NCI-H146 (cell line): ENCODE results near the gene SFTPA1.
A peak's percentile ranks its signal among the peaks of the same experiment; 100 is the strongest.
"Not testable (repeated sequence)": the region's sequence is repeated elsewhere in the genome, so short reads cannot be mapped to it uniquely, and the experiment has no call there.

ENCODE experiments used
- DNase-seq: peaks from one replicate; lab custom pipeline; 2025; lab: John Stamatoyannopoulos, UW

SFTPA1 gene

DNA sequence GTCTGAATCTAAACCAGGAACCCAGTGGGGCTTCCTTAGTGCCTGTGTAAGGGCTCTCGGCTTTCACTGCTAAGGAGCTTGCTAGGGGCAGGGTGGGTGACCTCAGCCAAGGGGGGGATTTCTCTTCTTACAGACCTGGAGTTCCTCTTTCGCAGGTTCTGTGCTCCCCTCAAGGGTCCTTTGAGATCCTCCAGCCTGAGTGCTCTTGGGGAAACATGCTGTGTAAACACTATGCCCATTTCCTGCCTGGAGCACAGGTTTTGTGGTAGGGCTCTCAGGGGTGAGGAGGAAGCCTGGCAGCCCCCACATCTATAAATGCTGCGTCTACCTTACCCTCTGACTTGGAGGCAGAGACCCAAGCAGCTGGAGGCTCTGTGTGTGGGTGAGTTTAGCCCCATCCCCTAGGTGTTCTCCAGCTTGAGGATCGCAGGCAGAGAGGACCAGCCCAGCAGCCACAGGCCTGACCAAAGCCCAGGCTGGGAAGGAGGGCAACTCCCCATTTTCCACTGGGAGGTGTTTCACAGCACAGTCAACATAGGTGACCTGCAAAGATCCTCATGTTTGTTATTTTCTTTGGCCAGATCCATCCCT lies at the start of gene SFTPA1:
SFTPA1 (plus strand) TSS at position 339 of the 591 bp plus-strand sequence. CDS start 887 bp downstream, outside the sequence.
- DNase-seq: no peak

DNA sequence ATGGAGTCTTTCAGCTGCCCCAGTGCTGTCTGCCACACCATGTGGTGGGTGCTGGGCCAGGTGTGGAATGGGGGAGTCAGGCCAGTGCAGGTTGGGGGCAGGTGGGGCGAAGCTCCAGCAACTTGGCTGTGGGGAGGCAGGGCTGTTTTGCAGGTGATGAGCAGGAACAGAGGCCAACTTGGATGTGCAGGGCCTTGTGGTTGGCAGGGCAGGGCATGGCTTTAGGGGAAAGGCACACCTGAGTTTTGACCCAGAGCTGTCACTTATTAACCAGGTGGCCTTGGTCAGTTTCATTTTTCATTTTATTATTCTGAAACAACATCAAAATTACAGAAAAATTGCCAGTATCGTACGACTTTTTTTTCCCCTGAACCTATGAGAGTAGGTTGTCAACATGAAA lies 49.5 kb upstream of the SFTPA1 start:
- no peak for DNase-seq

DNA sequence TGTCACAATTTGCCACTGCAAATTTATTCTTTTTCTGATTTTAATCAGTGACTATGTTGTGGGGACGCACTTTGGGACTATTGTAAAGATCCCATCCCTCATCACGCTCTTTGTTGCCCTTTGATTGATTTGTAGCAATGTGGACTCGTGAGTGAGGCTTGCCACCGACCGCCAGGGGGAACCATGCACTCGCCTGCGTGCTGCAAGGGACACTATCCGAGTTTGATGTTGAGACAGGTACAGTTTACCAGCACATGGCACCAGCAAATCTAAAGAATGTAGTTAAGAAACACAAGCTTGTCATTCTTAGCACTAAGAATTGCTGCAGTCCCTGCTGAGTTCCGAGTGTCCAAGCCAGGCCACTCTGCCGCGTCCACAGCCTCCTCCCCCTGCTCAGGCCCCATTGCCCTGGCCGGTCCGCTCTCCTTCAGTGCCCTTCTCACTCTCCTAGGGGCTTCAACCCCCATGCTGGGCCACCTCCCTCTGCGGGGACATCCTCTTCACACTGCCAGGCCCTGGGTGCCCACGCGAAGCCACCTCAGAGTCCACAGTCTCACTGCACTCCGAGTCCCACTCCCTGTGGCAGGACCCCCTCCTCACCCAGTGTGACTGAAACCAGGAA lies 48.5 kb upstream of the SFTPA1 start:
- peak; percentile 65 for DNase-seq

DNA sequence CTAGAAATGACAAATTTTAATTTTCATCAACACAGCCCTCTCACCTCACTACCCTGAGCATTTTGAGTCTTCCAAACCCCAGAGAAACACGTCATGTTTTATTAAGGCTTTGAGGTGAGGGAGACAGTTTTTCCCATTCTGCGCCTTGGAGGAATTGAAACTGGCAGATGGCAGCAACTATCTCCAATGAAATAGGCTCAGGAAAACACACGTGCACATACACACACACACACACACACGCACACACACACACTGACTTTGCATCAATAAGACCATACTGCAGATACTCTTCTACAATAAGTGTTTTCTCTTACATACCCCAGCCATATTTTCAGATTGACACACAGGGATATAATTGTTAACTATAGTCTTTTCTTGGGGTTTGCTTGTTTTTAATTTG lies 47.3 kb upstream of the SFTPA1 start:
- no peak for DNase-seq

DNA sequence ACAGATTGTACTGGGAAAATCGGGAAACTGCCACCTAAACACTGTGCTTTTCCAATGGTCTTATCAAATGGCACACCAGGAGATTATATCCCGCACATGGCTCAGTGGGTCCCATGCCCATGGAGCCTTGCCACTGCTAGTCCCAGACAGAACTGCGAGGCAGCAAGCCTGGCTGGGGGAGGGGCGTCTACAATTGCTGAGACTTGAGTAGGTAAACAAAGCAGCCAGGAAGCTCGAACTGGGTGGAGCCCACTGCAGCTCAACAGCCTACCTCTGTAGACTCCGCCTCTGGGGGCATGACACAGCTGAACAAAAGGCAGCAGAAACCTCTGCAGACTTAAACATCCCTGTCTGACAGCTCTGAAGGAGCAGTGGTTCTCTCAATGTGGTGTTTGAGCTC lies 40.1 kb upstream of the SFTPA1 start:
- not testable (repeated sequence) for DNase-seq

DNA sequence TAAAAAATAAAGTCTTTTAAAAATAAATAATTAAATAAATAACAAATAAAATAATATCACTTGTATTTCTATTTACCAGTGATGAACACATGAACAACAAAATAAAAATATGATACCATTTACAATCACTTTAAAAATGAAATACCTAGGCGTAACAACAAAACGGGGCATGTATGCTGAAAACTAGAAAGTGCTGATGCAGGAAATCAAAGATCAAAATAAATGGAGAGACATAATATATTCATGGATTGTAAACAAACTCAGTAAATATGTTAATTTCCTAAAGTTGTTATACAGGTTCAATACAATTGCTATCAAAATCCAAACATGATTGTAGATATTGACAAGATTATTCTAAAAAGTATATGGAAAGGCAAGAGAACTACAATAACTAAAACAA lies 31.4 kb upstream of the SFTPA1 start:
- DNase-seq: no peak

DNA sequence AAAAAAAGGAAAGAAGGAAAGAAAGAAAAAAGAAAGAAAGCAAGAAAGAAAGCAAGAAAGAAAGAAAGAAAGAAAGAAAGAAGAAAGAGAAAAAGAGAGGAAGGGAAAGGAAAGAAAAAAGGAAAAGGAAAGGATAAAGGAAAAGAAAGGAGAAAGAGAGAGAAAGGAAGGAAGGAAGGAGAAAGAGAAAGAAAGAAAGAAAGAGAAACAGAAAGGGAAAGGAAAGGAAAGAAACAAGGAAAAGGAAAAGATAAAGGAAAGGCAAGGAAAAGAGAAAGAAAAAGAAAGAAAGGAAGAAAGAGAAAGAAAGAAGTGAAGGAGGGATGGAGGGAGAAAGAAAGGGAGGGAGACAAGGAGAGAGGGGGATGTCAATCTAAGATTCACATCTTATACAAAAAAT lies 29.7 kb upstream of the SFTPA1 start:
- no peak for DNase-seq

DNA sequence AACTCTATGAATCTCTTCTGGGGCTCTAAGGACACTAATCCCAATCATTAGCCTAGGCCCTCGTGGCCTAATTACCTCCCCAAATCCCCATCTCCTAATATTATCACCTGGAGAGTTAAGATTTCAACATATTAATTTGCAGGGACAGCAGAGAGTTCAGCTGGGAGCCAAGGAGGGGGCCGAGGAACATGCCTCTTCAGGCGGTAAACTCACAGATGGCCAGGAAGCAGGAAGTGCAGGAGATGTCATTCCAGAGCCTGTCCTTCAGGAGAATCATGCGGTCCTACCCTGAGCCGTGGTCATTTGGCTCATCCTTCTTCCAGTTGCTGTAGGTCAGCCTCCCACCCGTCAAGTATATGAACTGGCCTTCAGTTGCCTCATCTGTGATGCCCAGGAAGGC lies 28.6 kb upstream of the SFTPA1 start:
- DNase-seq: no peak

DNA sequence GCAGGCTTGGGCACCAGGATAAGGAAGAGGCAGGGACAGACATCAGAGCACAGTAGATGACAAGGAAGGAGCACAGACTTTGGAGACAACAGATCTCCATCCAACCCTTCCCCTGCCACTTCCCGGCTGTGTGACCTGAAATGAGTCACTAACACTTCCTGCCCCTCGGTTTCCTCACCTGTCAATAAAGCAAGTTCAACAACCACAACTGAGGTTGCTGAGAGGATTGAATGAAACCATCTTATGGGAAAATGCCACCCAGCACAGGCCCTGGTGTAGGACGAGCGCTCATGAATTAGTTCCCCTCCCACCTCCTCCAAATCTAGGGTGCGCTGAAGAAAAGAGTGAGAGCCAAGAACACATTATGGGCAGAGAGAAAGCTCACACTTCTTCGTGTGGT lies 27.8 kb upstream of the SFTPA1 start:
- DNase-seq: not testable (repeated sequence)

DNA sequence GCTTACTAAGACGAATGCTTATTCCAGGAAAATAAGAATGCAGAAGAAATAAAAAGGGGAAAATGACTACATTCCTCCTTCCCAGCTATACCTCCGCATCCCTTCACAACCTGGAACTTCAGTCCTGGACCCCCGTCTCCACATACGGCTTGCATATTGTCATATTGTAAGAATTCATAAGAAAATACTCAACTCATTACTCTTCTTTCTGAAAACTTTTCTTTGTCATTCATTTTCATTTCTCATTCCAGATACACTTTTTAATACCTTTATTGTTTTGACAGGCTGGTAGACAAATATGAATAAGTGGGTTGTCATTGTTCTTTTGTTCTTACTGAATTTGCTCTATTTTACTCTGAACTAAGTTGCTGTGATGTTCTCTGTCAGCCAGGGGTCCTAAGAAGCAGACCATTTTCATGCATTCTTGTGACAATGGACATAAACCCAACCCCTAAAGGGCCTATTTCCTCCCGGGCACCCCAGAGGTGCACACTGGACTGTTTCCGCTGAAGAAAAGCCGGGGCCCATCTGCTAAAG lies 27.2 kb upstream of the SFTPA1 start:
- no peak for DNase-seq

DNA sequence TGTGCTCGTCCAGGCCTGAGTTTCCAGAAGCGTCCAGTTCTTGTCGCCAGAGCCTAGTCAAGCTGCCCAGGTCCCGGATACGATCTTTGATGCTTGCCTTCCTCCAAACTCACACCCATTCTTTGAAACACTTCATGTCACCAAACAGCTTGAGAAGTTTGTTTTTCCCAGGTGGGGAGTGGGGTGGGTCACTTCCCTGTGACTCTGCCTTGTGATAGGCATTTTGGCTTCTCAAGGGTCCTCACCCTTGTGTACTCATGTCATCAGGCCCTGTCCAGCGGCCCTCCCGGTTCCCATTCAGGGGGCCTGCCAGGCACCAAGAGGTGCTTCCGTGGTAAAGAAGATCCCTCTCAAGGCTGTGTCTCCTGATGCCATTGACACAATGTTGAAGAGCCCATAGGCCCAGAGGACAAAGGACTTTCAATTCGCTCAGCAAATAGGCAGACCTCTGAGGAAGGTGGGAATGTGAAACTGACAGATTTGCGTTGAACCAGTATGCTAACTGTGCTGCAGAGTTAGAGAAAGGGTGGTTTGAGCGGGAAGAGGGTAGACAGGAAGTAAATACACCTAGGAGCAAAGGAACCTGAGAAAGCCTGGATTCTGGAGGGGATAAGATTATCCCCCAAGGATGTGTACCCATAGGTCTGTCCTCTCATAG lies 24.7 kb upstream of the SFTPA1 start:
- no peak for DNase-seq

DNA sequence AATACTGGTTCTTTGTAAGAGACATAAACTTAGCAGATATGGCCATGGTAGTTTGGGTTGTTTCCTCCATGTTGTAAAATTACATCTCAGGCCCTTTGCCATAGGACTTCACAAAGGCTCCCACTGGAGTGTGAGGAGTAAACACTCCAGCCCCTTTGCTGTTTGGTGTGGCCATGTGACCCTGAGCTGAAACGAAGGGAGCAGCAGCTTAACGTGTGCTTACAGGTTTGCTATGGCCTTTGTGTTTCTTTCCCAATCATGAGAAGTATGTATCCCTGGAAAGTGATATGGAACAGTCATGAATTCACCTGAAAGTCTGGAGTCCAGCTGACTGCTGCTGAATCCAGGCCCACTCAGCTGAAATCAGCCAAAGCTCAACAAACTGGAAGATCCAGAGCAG lies 23.8 kb upstream of the SFTPA1 start:
- no peak for DNase-seq

DNA sequence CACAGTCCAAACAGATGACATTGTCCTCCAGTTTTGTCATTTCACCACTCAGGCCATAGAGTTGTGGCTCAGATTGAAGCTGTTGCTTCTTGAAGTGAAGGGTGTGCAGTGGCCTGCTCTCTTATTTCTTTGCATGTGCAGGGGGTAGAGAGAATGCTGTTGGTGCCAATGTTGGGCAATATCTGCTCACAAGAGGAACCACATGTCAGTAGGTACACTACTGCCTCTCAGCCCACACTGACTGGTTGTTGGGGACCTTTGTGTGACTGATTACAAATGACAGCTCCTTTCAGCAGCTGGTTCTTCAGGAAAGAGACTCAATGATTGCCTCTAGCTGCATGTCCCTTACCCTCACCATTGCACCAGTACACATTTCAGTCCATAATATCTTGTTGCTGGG lies 21.9 kb upstream of the SFTPA1 start:
- no peak for DNase-seq

DNA sequence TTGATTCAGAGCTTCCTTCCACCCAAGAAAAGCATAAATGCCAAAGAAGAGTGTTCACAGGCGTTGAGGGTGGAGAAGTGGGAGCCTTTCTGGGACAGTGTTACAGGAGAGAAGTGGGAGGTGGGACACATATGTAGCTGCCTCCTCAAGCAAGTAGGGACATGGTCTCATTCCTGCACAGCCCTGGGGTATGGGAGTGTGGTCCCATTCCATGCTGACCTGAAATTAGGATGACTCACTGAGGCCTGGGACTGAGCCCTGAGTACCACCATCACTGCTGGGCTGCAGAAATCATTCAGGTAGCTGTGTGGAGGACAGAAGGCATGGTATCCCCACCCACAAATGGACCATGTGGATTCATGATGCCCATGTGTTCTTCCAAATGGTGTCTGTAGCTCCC lies 17.4 kb upstream of the SFTPA1 start:
- DNase-seq: no peak

DNA sequence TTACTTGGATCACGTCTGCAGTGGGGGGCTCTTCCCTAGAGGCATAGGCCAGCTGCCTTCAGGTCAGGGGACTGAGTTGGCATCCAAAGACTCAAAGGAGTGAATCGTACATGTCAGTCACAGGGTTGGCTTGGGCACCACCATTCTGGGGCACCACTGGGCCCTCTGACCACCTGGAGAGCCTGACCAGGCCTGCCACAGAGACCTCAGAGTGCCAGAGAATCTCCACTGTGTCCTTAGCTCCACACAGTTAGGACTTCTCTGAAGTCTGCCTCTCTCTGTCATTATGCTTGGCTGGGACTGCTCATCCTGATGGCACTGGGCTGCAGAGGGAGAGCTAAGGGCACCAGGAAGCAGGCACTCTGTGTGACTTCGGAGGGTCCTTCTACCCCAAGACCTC lies 16.2 kb upstream of the SFTPA1 start:
- not testable (repeated sequence) for DNase-seq

DNA sequence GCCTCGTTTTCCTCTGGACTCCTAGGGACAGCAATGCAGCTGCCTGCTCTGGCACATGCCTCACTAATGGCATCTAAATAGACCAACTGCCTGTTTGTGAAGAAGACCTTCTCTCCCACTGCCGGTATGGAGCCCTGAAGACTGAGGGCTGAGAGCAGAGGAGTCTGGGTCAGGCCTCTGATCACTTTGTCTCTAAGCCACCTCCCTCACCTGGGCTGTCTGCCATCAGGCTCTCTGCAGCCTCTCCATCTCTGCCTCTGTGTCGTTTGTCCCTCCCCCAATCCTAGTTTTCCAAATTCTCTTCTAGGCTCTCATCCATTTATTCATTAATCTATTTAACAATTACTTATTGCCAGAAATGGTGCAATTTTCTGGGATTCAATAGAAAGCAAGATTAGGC lies 15.2 kb upstream of the SFTPA1 start:
- no peak for DNase-seq

DNA sequence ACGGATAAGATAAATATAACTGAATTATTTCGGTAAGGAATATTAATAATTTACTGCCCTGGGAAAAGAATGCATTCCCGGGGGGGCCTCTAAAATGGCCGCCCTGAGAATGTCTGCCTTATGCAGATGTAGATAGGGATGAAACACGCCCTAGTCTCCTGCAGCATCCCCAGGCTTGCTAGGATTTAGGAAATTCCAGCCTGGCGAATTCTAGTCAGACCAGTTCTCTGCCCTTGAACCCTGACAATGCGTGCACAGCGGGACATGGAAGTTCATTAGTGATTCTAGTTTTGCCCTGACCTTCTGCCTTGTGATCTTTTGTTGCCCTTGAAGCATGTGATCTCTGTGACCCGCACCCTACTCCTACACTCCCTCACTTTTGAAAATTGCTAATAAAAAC lies 11.1 kb upstream of the SFTPA1 start:
- DNase-seq: not testable (repeated sequence)

DNA sequence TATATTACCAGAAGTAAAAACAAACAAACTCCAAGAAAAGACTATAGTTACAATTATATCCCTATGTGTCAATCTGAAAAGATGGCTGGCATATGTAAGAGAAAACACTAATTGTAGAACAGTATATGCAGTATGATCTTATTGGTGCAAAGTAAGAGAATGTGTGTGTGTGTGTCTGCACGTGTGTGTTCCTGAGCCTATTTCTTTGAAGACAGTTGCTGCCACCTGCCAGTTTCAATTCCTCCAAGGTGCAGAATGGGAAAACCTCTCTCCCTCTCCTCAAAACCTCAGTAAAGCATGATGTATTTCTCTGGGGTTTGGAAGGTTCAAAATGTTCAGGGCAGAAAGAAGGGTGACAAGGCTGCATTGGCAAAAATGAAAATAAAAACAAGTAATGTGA lies 8.8 kb upstream of the SFTPA1 start:
- no peak for DNase-seq

DNA sequence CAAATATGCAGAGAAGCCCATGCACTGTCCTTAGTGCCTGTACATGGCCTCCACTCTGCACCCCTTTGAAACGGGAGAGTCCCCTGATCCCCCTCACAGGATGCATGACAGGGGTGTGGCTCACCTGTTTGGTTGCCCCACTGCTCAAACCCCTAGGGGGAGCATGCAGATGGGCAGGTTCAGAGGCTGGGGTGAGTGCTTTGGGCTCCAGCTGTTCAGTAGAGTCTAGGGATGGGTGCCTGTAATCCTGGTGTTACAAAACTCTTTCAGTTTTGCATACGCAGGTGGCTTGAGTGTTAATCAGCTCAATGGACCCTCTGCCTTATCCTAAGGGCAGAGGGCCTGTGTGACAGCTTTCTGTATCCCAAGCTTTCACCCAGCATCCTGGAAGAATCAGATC lies 7.8 kb upstream of the SFTPA1 start:
- no peak for DNase-seq

DNA sequence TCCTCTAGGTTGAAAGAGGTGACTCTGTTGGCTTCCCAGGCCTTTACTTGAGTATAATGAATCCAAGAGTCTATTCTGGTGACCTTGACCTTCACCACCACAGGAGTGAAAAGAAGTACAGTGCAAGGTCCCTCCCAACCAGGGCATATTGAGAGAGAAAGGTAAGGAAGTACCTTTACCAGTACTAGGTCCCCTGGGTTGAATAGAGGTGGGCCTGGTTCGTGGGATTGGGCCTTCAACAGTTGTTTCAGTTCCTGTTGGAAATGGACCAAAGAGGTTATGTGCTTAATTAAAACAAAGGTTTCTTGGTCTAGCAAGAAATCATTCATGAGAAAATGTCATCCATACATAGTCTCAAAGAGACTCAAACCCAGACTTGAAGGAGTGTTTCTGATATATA lies 6.4 kb upstream of the SFTPA1 start:
- no peak for DNase-seq

DNA sequence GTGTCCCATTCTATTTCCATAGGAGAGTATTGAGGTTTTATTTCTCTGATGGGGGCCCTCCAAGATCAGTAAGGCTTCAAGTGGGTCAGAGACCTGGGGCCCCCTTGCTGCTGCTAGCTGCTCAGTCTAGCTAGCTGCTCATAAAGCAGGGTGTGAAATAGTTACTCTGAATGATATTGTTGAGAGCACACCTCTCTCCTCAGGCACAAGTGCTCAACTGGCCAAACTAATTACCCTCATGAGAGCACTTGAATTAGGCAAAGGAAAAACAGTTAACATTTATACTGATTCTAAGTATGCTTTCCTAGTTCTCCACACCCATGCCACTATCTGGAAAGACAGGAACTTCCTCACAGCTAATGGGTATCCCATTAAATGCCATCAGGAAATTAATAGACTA lies 5.4 kb upstream of the SFTPA1 start:
- DNase-seq: no peak

DNA sequence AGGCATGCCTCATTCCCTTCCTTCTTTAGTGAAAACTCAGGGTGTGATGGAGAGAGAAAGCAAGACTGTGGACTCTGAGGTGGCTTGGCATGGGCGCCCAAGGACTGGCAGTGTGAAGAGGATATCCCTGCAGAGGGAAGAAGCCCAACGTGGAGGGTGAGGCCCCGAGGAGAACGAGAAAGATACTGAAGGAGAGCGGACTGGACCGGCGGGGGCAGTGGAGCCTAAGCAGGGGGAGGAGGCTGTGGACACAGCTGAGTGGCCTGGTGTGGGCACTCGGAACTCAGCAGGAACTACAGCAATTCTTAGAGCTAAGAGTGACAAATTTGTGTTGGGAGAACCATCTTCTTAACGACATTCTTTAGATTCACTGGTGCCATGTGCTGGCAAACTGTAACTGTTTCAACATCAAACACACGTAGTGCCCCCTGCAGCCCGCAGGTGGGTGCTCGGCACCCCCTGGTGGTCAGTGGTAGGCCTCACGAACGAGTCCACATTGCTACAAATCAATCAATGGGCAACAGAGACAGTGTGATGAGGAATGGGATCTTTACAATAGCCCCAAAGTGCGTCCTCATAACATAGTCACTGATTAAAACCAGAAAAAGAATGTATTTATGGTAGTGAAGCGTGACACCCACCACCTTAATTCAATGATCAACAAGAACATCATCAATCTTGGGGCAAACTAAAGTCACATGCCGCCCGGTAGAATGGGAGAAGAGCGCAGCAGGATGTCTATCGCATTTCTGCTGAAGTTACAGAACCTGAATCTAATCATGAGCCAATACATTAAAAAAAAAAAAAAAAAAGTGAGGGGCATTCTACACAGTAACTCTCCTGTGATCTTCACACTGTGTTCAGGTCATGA lies 2.0 kb upstream of the SFTPA1 start:
- DNase-seq: peak; percentile 22
